Activated naive CD8-positive, alpha-beta T cell (primary cell): ENCODE results near the gene MACROH2A1.

Source experiments
- H3K27ac Mint-ChIP-seq: one replicate; pipeline ENCODE4 v1.8.0; 2021; ENCODE audit warnings: mixed read lengths
- H3K27me3 Mint-ChIP-seq: one replicate; pipeline ENCODE4 v1.8.0; 2021; ENCODE audit warnings: mixed read lengths
- H3K36me3 Mint-ChIP-seq: one replicate; pipeline ENCODE4 v1.8.0; 2021; ENCODE audit warnings: mixed read lengths
- H3K4me1 Mint-ChIP-seq: one replicate; pipeline ENCODE4 v1.8.0; 2021; ENCODE audit warnings: low read depth, mixed read lengths
- H3K4me3 Mint-ChIP-seq: one replicate; pipeline ENCODE4 v1.8.0; 2021; ENCODE audit warnings: mild to moderate bottlenecking, mixed read lengths
- H3K9me3 Mint-ChIP-seq: one replicate; pipeline ENCODE4 v1.8.0; 2021; ENCODE audit warnings: low read depth, mixed read lengths

MACROH2A1 gene

GRCh38 chr5:135347392-135347791 is 51.6 kb downstream of the MACROH2A1 start:
- Mint-ChIP-seq H3K4me3 (no peak overlapping the region), H3K4me1 (no peaks in the 10 kb centered on the region), H3K36me3 (peaks cover 2% of the 10 kb centered on the region), H3K9me3 (no peaks in the 10 kb centered on the region), H3K27ac (no peak overlapping the region), H3K27me3 (no peaks in the 10 kb centered on the region)

GRCh38 chr5:135345956-135346731 is 52.9 kb downstream of the MACROH2A1 start:
- Mint-ChIP-seq H3K36me3 (peaks cover 2% of the 10 kb centered on the region), H3K27ac (peak overlapping the region; percentile 52)

GRCh38 chr5:135344349-135344748 is 54.7 kb downstream of the MACROH2A1 start:
- Mint-ChIP-seq H3K4me1 (no peaks in the 10 kb centered on the region), H3K27ac (no peak overlapping the region), H3K4me3 (no peak overlapping the region), H3K27me3 (no peaks in the 10 kb centered on the region), H3K9me3 (no peaks in the 10 kb centered on the region), H3K36me3 (peaks cover 2% of the 10 kb centered on the region)

More at GRCh38 chr5:135345956-135346731, 52.9 kb downstream of the MACROH2A1 start:
- Mint-ChIP-seq H3K4me3 (no peak overlapping the region), H3K27me3 (no peaks in the 10 kb centered on the region), H3K9me3 (no peaks in the 10 kb centered on the region), H3K4me1 (no peaks in the 10 kb centered on the region)

- H3K9me3 Mint-ChIP-seq, result no peaks in the 10 kb centered on the region
- no peaks in the 10 kb centered on the region for H3K27me3 Mint-ChIP-seq
- H3K4me1 Mint-ChIP-seq, result no peaks in the 10 kb centered on the region
- no peak overlapping the region for H3K4me3 Mint-ChIP-seq
- H3K27ac Mint-ChIP-seq, result peak overlapping the region; percentile 81
- H3K36me3 Mint-ChIP-seq, result peaks cover 2% of the 10 kb centered on the region
These were observed 55.6 kb downstream of the MACROH2A1 start for GRCh38 chr5:135343413-135343812.

GRCh38 chr5:135342551-135342875 is 56.5 kb downstream of the MACROH2A1 start:
- Mint-ChIP-seq H3K36me3 (peaks cover 2% of the 10 kb centered on the region), H3K27me3 (no peaks in the 10 kb centered on the region), H3K9me3 (no peaks in the 10 kb centered on the region), H3K4me3 (no peak overlapping the region), H3K4me1 (no peaks in the 10 kb centered on the region), H3K27ac (no peak overlapping the region)

- Mint-ChIP-seq H3K4me1 (no peaks in the 10 kb centered on the region), H3K27me3 (no peaks in the 10 kb centered on the region), H3K36me3 (peaks cover 2% of the 10 kb centered on the region), H3K4me3 (no peak overlapping the region), H3K27ac (no peak overlapping the region), H3K9me3 (no peaks in the 10 kb centered on the region)
These were observed 57.1 kb downstream of the MACROH2A1 start for GRCh38 chr5:135341696-135342550.

- Mint-ChIP-seq H3K4me1 (no peaks in the 10 kb centered on the region), H3K27me3 (no peaks in the 10 kb centered on the region), H3K27ac (peak overlapping the region; percentile 7), H3K9me3 (no peaks in the 10 kb centered on the region), H3K36me3 (peaks cover 2% of the 10 kb centered on the region), H3K4me3 (no peak overlapping the region)
These were observed 57.9 kb downstream of the MACROH2A1 start for GRCh38 chr5:135341016-135341666.

- Mint-ChIP-seq H3K27ac (no peak overlapping the region), H3K36me3 (peaks cover 2% of the 10 kb centered on the region), H3K4me1 (no peaks in the 10 kb centered on the region), H3K4me3 (no peak overlapping the region), H3K9me3 (no peaks in the 10 kb centered on the region), H3K27me3 (no peaks in the 10 kb centered on the region)
These were observed 58.5 kb downstream of the MACROH2A1 start for GRCh38 chr5:135340568-135340967.

GRCh38 chr5:135339623-135340022 is 59.4 kb downstream of the MACROH2A1 start:
- Mint-ChIP-seq H3K27me3 (no peaks in the 10 kb centered on the region), H3K9me3 (no peaks in the 10 kb centered on the region), H3K4me1 (no peaks in the 10 kb centered on the region), H3K36me3 (no peaks in the 10 kb centered on the region), H3K27ac (no peak overlapping the region), H3K4me3 (no peak overlapping the region)

- H3K4me3 Mint-ChIP-seq, result no peak overlapping the region
- peaks cover 3% of the 10 kb centered on the region for H3K36me3 Mint-ChIP-seq
- H3K4me1 Mint-ChIP-seq, result no peaks in the 10 kb centered on the region
- H3K27me3 Mint-ChIP-seq, result no peaks in the 10 kb centered on the region
- no peak overlapping the region for H3K27ac Mint-ChIP-seq
- H3K9me3 Mint-ChIP-seq, result no peaks in the 10 kb centered on the region
These were observed 59.8 kb downstream of the MACROH2A1 start for GRCh38 chr5:135339189-135339588.

GRCh38 chr5:135337064-135337463 is 62.0 kb downstream of the MACROH2A1 start:
- Mint-ChIP-seq H3K27me3 (no peaks in the 10 kb centered on the region), H3K36me3 (peaks cover 5% of the 10 kb centered on the region), H3K9me3 (no peaks in the 10 kb centered on the region), H3K4me1 (no peaks in the 10 kb centered on the region), H3K4me3 (no peak overlapping the region), H3K27ac (no peak overlapping the region)

- no peak overlapping the region for H3K4me3 Mint-ChIP-seq
- H3K36me3 Mint-ChIP-seq, result peaks cover 5% of the 10 kb centered on the region
- H3K27ac Mint-ChIP-seq, result peak overlapping the region; percentile 78
- H3K4me1 Mint-ChIP-seq, result no peaks in the 10 kb centered on the region
- H3K27me3 Mint-ChIP-seq, result no peaks in the 10 kb centered on the region
- H3K9me3 Mint-ChIP-seq, result no peaks in the 10 kb centered on the region
These were observed 63.8 kb downstream of the MACROH2A1 start for GRCh38 chr5:135335031-135335828.

GRCh38 chr5:135333732-135334515 is 65.1 kb downstream of the MACROH2A1 start:
- Mint-ChIP-seq H3K4me1 (no peaks in the 10 kb centered on the region), H3K27ac (no peak overlapping the region), H3K9me3 (no peaks in the 10 kb centered on the region), H3K36me3 (peaks cover 5% of the 10 kb centered on the region), H3K27me3 (no peaks in the 10 kb centered on the region), H3K4me3 (no peak overlapping the region)
